ENCODE results near the gene HOXD1.

DNA sequence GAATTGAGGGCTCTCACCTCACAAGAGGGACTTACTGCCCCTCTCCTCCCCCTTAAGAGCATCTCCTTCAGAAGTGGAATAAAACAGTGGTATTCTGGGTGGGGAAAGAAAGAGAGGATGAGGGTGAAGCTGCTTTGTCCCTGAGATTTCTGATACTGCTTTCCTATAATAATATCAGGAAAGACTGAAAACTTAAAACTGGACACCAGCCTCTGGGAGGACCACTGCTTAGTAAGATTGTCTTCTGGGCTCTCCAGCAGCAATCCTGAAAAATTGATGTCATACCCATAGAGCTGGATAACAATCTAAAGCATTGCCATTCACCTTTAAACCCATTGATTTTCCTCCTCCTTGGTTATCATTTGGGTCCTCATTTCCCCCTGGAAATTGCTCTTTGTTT lies 41.8 kb upstream of the HOXD1 start:
- TF ChIP-seq TAF1 (IDR thresholded peaks at IDR 0.05; ENCODE audit: borderline replicate concordance, insufficient read depth, low read length) (no peak), REST (IDR thresholded peaks at IDR 0.05; ENCODE audit: insufficient read depth in 1 of 2, low read depth in 2 of 2, low read length in 2 of 2) (no peak), POLR2AphosphoS5 (IDR thresholded peaks at IDR 0.05; ENCODE audit: low read depth, low read length) (no peak), SIN3A (IDR thresholded peaks at IDR 0.05; ENCODE audit: borderline replicate concordance, insufficient read depth, low read length) (no peak), FOXP2 (optimal IDR thresholded peaks at IDR 0.05; ENCODE audit: borderline replicate concordance, extremely low read depth, extremely low read length, insufficient read depth) (no peak)

Data from PFSK-1 (cell line).